GM19468 (cell line): ENCODE data around the gene RPL21.
"Not testable (repeated sequence)": the region's sequence is repeated elsewhere in the genome, so short reads cannot be mapped to it uniquely, and the experiment has no call there.

ENCODE experiments used
- ATAC-seq: cut with Tn5 transposase; IDR thresholded peaks from one replicate; pipeline ENCODE4 v1.9.1; 2021; ENCODE audit warnings: mild to moderate bottlenecking, moderate library complexity, moderate number of reproducible peaks; ENCODE audit not compliant: unreplicated experiment; ENCODE audit errors: extremely low read depth

RPL21 gene

DNA sequence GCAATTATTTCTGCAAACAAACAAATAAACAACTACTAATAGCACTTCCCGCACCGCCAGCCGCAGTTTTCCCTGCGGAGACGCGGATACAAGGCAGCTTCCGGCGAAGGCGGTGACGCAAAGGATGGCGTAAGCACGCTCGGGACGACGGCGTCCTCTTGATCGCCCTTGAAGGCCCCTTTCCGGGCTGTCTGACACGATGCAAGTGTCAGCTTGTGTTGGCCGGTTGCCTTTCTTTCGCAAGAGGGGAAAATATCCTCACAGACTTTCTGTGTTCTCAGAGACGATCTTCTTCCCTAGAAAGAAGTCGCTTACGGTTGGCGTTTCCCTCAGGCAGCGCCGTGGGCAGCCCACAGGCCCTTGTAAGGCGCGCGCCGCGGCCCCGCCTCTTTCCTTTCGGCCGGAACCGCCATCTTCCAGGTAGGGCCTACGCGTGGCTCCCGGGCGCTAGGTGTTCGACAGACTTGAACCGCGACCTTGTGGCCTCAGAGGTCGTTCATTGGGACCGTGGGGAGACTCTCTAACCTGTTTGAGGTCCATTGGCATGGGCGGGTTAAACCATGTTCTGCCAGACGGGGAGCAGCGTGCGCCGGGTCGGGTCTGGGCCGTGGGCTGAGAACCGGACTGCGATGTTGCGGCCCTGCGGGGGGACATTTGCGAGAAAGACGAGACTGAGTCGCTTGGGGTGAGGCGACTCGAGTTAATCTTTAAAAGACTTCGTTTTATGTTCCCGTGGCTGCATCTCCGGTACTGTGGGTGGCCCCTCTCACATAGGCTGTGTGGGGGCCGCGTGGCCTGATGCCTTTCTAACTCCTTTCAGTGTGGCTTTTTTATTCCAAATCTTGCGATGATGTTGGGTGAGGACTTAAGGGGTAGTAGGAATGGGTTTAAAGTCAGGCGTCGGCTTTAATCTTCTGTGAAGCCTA lies at the start of gene RPL21:
Gene RPL21 (plus strand): TSS at position 393 of the 926 bp plus-strand sequence. CDS start 2,219 bp downstream, outside the sequence.
- ATAC-seq: peak; percentile 79

DNA sequence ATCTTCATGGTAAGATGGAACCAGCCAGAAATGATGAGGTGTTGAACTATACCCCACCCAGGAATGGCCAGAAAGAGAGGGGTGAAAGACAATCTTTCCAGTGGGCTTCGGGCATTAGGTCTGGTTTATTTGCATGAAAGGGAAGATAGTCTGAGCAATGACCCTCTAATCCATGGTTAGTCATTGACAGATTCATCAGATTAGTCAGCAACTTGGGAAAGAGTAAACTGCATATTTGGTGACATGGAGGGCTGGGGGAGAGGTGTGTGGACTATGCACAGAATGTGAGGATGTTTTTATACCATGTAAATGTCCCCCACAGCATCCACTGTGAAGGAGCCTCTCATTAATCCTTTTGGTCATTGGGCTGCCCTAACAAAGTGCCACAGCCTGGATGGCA lies 49.7 kb upstream of the RPL21 start:
- ATAC-seq: no peak

DNA sequence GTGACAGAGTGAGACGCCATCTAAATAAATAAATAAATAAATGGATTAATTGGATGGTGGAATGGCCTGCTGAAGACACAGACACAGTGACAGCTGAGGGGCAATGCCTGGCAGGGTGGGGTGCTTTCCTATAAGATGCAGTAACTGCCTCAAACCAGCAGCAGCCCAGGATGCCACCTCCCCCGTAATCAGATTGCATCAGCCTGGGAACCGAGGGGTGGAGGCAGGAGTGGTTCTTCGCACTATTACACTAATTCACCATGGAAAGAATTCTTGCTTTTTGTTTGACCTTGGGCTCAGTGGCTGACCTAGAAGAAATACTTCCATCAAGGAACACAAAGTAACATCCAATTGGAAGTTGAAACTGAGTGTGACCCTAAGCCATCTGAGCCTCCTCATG lies 48.2 kb upstream of the RPL21 start:
- ATAC-seq: no peak

DNA sequence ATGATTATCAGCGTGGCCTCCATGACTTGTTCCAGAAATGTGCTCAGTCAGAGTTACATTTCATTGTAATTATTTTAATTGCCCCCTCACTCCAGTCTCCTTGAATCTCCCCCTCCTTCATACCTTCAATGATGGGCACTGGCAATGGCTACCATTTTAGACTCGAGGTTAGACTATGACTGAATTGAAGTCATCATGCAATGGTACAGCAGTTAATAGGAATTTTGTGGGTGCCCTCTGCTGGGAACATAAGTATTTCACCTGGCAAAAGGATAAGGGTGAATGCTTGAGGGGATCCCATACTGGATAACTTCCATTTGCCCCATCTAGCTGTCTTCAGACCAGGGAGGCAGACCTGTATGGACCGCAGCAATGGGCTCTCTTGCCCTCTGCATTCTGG lies 47.5 kb upstream of the RPL21 start:
- ATAC-seq: no peak

DNA sequence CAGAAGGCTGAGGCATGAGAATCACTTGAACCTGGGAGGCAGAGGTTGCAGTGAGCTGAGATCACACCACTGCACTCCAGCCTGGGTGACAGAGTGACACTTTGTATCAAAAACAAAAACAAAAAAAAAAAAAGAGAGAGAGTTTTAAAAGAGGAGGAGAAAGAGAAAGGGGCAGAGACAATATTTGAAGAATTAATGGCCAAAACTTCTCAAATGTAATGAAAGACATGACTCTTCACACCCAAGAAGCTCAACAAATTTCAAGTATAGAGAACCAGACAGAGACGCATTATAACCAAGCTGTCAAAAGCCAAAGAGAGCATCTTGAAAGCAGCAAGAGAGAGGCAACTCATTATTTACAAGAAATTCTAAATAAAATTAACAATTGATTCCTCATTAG lies 42.8 kb upstream of the RPL21 start:
- no peak for ATAC-seq

GRCh38 chr13:27211271-27211670 lies 40.1 kb upstream of the RPL21 start:
- ATAC-seq: no peak

DNA sequence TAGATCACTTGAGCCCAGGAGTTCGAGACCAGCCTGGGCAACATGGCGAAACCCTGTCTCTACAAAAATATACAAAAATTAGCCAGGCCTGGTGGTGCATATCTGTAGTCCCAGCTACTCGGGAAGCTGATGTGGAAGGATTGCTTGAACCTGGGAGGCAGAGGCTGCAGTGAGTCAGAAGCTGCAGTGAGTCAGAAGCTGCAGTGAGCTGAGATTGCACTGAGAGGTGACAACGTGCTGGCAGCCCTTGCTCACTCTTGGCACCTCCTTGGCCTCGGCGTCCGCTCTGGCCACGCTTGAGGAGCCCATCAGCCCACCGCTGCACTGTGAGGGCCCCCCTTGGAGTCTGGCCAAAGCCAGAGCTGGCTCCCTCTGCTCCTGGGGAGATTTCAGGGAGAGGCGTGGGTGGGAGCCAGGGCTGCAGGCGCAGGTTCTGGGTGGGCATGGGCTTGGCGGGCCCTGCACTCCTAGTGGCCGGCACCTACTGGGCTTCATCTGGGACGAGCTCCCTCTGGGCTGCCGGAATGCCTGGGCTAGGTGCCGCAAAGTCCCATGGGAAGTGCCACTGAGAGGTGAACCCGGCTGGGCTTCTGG lies 39.5 kb upstream of the RPL21 start:
- no peak for ATAC-seq

DNA sequence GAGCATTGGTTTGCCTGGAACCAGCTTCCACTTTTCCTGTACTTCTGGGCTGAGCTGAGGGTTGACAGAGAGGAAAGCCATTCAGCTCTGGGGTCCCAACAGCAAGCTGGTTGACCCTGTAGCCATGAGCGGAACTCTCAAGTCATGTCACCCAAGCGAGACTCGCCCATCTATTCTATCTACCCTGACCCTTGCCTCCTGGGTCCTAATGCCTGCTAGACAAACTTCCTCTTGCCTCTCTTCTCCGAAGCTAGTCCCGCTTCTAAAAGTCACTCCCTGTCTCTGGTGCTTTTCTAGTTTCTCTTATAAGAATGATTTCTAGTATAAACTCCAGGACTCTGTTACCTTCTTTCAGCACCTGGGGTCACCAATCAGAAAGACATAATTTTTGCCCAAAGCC lies 38.0 kb upstream of the RPL21 start:
- ATAC-seq: not testable (repeated sequence)

GRCh38 chr13:27217791-27218190 lies 33.6 kb upstream of the RPL21 start:
- ATAC-seq: not testable (repeated sequence)

GRCh38 chr13:27218861-27219260 lies 32.5 kb upstream of the RPL21 start:
- not testable (repeated sequence) for ATAC-seq

- no peak for ATAC-seq
These were observed 31.7 kb upstream of the RPL21 start for GRCh38 chr13:27219611-27220010.

- not testable (repeated sequence) for ATAC-seq
These were observed 29.3 kb upstream of the RPL21 start for GRCh38 chr13:27222100-27222499.

GRCh38 chr13:27226991-27227390 lies 24.4 kb upstream of the RPL21 start:
- no peak for ATAC-seq

DNA sequence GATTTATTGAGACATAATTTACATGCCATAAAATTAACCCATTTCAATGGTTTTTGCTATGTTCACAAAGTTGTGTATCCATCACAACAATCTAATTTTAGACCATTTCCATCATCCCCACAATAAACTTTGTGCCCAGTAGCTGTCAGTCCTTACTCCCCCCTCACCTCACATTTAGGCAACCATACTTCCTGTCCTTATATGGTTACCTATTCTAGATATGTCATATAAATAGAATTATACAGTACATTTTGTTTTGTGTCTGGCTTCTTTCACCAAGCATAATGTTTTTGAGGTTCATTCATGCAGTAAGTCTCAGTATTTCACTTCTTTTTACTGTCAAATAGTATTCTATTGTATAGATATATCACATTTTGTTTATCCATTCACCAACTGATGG lies 23.2 kb upstream of the RPL21 start:
- no peak for ATAC-seq

- no peak for ATAC-seq
These were observed 21.7 kb upstream of the RPL21 start for GRCh38 chr13:27229642-27230041.

GRCh38 chr13:27233964-27234363 lies 17.4 kb upstream of the RPL21 start:
- no peak for ATAC-seq

DNA sequence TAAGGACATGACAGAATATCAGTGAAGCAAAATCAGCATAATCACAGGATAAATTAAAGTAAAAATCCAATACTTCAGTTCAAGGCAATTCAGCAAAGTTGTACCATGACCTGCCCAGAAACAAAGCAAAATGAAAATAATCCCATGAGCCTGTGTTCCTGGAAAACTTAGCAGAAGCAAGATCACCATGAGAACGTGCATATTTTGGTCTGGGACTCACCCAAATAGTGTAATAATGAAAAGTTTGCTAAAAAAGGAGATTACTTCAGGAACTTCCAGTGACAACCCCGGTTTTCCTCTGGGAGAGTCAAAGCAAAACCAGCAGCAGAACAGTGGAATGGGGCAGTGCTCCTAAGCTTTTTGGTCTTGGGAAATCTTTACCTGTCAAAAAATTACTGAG lies 14.9 kb upstream of the RPL21 start:
- no peak for ATAC-seq

DNA sequence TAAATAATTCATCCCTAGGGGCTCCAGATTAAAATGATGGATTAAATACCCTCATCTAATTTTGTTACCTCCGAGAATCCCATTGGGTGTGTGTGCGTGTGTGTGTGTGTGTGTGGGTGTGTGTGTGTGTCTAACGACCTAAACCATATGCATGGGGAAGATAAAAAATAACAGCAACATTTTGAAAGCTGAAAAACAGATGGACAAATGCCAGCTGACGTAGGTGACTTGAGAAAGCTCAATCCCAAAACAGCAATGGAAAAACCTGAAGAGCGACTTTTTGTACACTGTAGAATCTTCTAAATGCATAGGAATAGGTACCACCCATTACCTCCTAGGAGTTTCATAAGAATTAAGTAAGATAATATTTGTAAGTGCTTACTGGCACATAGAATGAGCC lies 8.7 kb upstream of the RPL21 start:
- ATAC-seq: no peak

DNA sequence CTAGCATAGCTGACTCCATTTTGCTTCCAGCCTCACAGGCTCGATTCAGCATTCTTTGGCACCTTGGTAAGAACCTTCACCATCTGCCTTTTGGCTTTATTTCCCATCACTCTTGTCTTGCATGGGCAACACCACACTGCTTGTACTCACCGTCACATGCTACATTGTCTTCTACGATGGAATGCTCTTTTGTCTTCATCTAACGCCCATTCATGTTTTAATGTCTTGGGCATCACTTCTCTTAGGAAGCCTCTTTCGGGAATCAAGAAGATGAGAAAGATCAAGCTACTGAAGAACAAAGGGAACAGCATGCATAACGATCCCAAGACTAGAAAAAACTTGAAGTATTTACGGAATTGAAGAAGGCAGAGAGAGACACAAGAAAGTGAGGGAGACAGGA lies 5.7 kb upstream of the RPL21 start:
- ATAC-seq: no peak

- no peak for ATAC-seq
These were observed 559 bp upstream of the RPL21 start for GRCh38 chr13:27250833-27251165.

DNA sequence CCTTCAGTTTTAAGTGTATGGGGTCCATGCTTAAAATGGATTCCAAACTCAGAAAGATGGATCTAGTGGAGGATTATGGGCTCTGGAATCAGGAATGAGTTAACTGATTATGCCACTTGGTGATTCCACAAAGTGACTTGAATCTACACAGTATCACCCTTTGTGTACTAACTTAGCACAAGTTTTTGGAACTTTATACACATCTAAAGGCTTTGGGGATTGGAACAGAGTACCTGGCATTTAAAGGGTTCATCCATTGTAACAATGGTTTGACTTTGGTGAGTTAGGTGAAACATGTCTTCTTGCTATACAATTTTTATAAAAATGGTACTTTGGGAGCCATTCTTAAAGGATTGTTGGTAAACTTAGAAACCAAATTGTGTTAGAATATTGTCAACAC lies 1.1 kb downstream of the RPL21 start:
- ATAC-seq: no peak

- no peak for ATAC-seq
These were observed 5.8 kb downstream of the RPL21 start for GRCh38 chr13:27257233-27257568.
